Endothelial cell of umbilical vein (primary cell): Measurements from ENCODE around the gene SMC3. TPM values are rescaled to one million over a fixed set of nuclear protein-coding genes. Genes with fewer than 3 reads are reported as not detected.

ENCODE experiments used
- BruUV-seq: library from RNA; stranded (reverse); fragments of 400-500 nt; replicated peaks from 2 replicates; lab custom pipeline; 2021; lab: Mats Ljungman, UMichigan
- CTCF ChIA-PET: fragments of 300-600, 350-600 bp; sonication (Branson Sonifier 250); formaldehyde crosslinking; loops from one replicate; lab custom pipeline; 2021; ENCODE audit warnings: antibody characterized with exemption, inconsistent platforms; lab: Charles Lee
- POLR2A ChIA-PET: fragments of 300-600, 350-600 bp; sonication (Branson Sonifier 250); formaldehyde crosslinking; loops from one replicate; lab custom pipeline; 2021; ENCODE audit warnings: antibody characterized with exemption, inconsistent platforms; lab: Charles Lee
- DNase-seq: peaks from one replicate; pipeline ENCODE4 v3.0.0-alpha.2; 2011; ENCODE audit warnings: low read depth, low spot score
- FAIRE-seq: peaks from 2 replicates; lab custom pipeline; 2011; peaks lifted over from hg19 to GRCh38; lab: Jason Lieb, UNC
- H2AFZ ChIP-seq: 2 replicates; pipeline ENCODE4 v1.6.0; 2012; ENCODE audit warnings: low read depth, low read length, control low read depth, inconsistent platforms
- H3K27ac ChIP-seq: 2 replicates; pipeline ENCODE4 v1.5.1; 2011; ENCODE audit warnings: low read depth, mild to moderate bottlenecking, control low read depth, low read length, moderate library complexity; ENCODE audit not compliant: insufficient read depth
- H3K27me3 ChIP-seq, 2 experiments: 2 replicates each; pipeline versions ENCODE4 v1.6.0 to v1.6.1; 2011; ENCODE audit warnings: low read length in 2 of 2, mixed read lengths in 1 of 2; ENCODE audit not compliant: control insufficient read depth in 2 of 2, insufficient read depth in 2 of 2
- H3K36me3 ChIP-seq, 2 experiments: 2 replicates in 1 of 2; 3 replicates in 1 of 2; pipeline ENCODE4 v1.5.1; 2011; ENCODE audit warnings: low read length in 2 of 2, mild to moderate bottlenecking in 1 of 2, moderate library complexity in 1 of 2; ENCODE audit not compliant: control insufficient read depth in 2 of 2, insufficient read depth in 2 of 2; ENCODE audit errors: extremely low read depth in 1 of 2
- H3K4me1 ChIP-seq: 3 replicates; pipeline ENCODE4 v1.5.1; 2011; ENCODE audit warnings: mild to moderate bottlenecking, low read length; ENCODE audit not compliant: control insufficient read depth, insufficient read depth; ENCODE audit errors: extremely low read depth
- H3K4me2 ChIP-seq: 2 replicates; pipeline ENCODE4 v1.6.1; 2011; ENCODE audit warnings: low read length, control low read depth, mixed read lengths; ENCODE audit not compliant: insufficient read depth
- H3K4me3 ChIP-seq, 3 experiments: fragments of 200-600 bp in 1 of 3; sonication (generic), shearing (Covaris generic) in 1 of 3; replicated peaks in 1 of 3; 2 replicates each; pipeline ENCODE4 v1.5.1; 2011 to 2016; ENCODE audit warnings: control low read depth in 3 of 3, low read length in 3 of 3, mild to moderate bottlenecking in 2 of 3, inconsistent platforms in 1 of 3, low read depth in 1 of 3, moderate library complexity in 1 of 3; ENCODE audit not compliant: insufficient read depth in 1 of 3
- H3K79me2 ChIP-seq: 2 replicates; pipeline ENCODE4 v1.6.0; 2012; ENCODE audit warnings: low read length, inconsistent platforms; ENCODE audit not compliant: control insufficient read depth, insufficient read depth
- H3K9ac ChIP-seq: replicated peaks from 2 replicates; pipeline ENCODE3; 2011; ENCODE audit warnings: low read length, control low read depth; ENCODE audit not compliant: insufficient read depth; ENCODE audit errors: extremely low read depth
- H3K9me1 ChIP-seq: replicated peaks from 3 replicates; pipeline ENCODE4 v1.6.0; 2011; ENCODE audit warnings: mild to moderate bottlenecking, low read length; ENCODE audit not compliant: control insufficient read depth, insufficient read depth; ENCODE audit errors: extremely low read depth
- H3K9me3 ChIP-seq: replicated peaks from 2 replicates; pipeline ENCODE4 v1.5.1; 2012; ENCODE audit warnings: low read length, inconsistent platforms; ENCODE audit not compliant: control insufficient read depth, insufficient read depth
- H4K20me1 ChIP-seq: replicated peaks from 2 replicates; pipeline ENCODE3; 2011; ENCODE audit warnings: mild to moderate bottlenecking, low read length; ENCODE audit not compliant: control insufficient read depth, insufficient read depth; ENCODE audit errors: extremely low read depth
- EZH2 ChIP-seq: IDR thresholded peaks from 2 replicates; pipeline ENCODE4 v1.6.1; 2012; ENCODE audit warnings: borderline replicate concordance, low read depth, mild to moderate bottlenecking, moderate library complexity, low read length, inconsistent platforms; ENCODE audit not compliant: severe bottlenecking
- FOS ChIP-seq: IDR thresholded peaks from 2 replicates; pipeline ENCODE4 v1.6.1; 2011; ENCODE audit warnings: mild to moderate bottlenecking, low read length, moderate library complexity, borderline replicate concordance; ENCODE audit not compliant: insufficient read depth
- GATA2 ChIP-seq: IDR thresholded peaks from 2 replicates; pipeline ENCODE4 v1.7.0; 2011; ENCODE audit warnings: low read depth, mild to moderate bottlenecking, moderate library complexity, mixed read lengths, low read length; ENCODE audit not compliant: insufficient read length, insufficient read depth
- JUN ChIP-seq: IDR thresholded peaks from 2 replicates; pipeline ENCODE4 v1.6.1; 2011; ENCODE audit warnings: borderline replicate concordance, low read depth; ENCODE audit not compliant: insufficient read length, insufficient read depth
- MYC ChIP-seq: IDR thresholded peaks from one replicate; pipeline ENCODE4 v1.6.1; 2011; ENCODE audit warnings: mild to moderate bottlenecking, low read depth, low read length
- POLR2A ChIP-seq: IDR thresholded peaks from 2 replicates; pipeline ENCODE4 v1.6.1; 2012; ENCODE audit warnings: low read depth, mild to moderate bottlenecking, control low read depth, low read length
- POLR2AphosphoS5 ChIP-seq: IDR thresholded peaks from 2 replicates; pipeline ENCODE4 v1.6.1; 2012; ENCODE audit warnings: low read depth, mild to moderate bottlenecking, control low read depth, low read length, moderate library complexity; ENCODE audit not compliant: insufficient read depth
- dilution Hi-C: fragments of 300-500 bp; cut with MboI; formaldehyde crosslinking; loops from one replicate; pipeline ENCODE4 v1.15.0; 2019; ENCODE audit warnings: low sequenced_read_pairs; ENCODE audit not compliant: extremely low pct_ligation_motif_present
- intact Hi-C: fragments of 100-400 bp; cut with micrococcal nuclease; formaldehyde crosslinking; loops from one replicate; pipeline ENCODE4 v1.10.0; 2022
- polyA plus RNA-seq, 4 experiments: library from polyadenylated mRNA; depleted of rRNA in 3 of 4; stranded (reverse) in 3 of 4; unstranded in 1 of 4; fragments of >200 nt; gene quantifications; 2 replicates each; pipeline versions ENCODE4 v1.2.1 to v1.2.3, GENCODE V29; 2011 to 2012; ENCODE audit warnings: missing spikeins in 1 of 4
- total RNA-seq: library from RNA; stranded (reverse); gene quantifications from 2 replicates; pipeline ENCODE4 v1.2.3, GENCODE V29; 2021
- TF ChIP-seq, protein P1 (sequence below), 2 donors: IDR thresholded peaks; 1 replicate in 1 of 2; 2 replicates in 1 of 2; pipeline ENCODE4 v1.5.1; 2011; ENCODE audit warnings: low read length in 2 of 2, mild to moderate bottlenecking in 2 of 2, moderate library complexity in 2 of 2, control low read depth in 1 of 2, inconsistent platforms in 1 of 2, low read depth in 1 of 2; ENCODE audit not compliant: insufficient read depth in 1 of 2; ENCODE audit errors: extremely low read depth in 1 of 2
- TF ChIP-seq, protein P2 (sequence below): IDR thresholded peaks from 2 replicates; pipeline ENCODE4 v1.6.1; 2011; ENCODE audit not compliant: insufficient read depth, insufficient read length

Gene SMC3
- total and polyA plus RNA-seq, 2 donors (not counting 3 experiments of a cell fraction or from before 2014, with no cell fraction given) = 5.5 to 44.2 TPM

DNA sequence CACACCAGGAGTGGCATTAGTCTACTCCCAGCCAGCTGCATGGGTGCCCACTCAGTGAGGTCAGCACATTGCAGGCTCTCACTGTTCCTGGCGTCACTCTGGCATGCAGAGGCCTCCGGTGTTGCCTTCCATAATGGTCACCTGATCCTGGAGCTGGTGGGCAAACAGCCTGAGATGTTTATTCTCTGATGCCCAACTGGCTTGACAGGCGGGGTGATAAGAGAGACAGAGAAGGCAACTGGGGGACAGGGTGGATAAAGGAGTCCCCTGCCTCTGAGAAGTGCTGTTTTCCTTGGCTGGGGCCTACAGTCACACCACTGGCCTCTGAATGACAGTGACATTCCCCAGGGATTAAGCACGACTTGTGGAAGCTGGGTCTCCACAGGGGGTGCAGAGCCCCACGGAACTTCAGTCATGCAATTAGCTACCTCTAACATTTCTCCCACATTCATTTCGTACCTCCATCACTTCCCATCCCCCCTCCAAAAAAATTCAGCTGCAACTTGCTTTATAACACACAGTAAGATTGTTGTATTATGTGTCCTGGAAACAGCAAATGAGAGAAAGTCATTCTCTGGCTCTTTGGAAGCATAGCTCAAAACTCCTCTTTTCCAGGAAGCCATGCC is 69.5 kb downstream of the SMC3 start:
- H3K9ac ChIP-seq = no peak overlapping the region
- no peaks in the 10 kb centered on the region for H3K4me1 ChIP-seq
- peaks cover 20 to 26% of the 10 kb centered on the region in 2 experiments for H3K27me3 ChIP-seq
- no TSS peak for BruUV-seq
- FAIRE-seq = no peak
- H3K27ac ChIP-seq = no peak overlapping the region
- no peak overlapping the region for H3K4me3 ChIP-seq
- intact Hi-C loops (no loop called here), dilution Hi-C loops (no loop called here)
- no peaks in the 10 kb centered on the region for H3K36me3 ChIP-seq
- no peak for TF ChIP-seq JUN
- TF ChIP-seq, protein P1, sequence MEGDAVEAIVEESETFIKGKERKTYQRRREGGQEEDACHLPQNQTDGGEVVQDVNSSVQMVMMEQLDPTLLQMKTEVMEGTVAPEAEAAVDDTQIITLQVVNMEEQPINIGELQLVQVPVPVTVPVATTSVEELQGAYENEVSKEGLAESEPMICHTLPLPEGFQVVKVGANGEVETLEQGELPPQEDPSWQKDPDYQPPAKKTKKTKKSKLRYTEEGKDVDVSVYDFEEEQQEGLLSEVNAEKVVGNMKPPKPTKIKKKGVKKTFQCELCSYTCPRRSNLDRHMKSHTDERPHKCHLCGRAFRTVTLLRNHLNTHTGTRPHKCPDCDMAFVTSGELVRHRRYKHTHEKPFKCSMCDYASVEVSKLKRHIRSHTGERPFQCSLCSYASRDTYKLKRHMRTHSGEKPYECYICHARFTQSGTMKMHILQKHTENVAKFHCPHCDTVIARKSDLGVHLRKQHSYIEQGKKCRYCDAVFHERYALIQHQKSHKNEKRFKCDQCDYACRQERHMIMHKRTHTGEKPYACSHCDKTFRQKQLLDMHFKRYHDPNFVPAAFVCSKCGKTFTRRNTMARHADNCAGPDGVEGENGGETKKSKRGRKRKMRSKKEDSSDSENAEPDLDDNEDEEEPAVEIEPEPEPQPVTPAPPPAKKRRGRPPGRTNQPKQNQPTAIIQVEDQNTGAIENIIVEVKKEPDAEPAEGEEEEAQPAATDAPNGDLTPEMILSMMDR (IDR thresholded peaks at IDR 0.05; ENCODE audit: extremely low read depth in 1 of 2, insufficient read depth in 1 of 2, low read depth in 1 of 2, low read length in 2 of 2) = no peak
- TF ChIP-seq GATA2 = no peak
- no peak for TF ChIP-seq EZH2
- TF ChIP-seq POLR2A = no peak
- TF ChIP-seq MYC = no peak
- no peak for TF ChIP-seq POLR2AphosphoS5
- no peak for TF ChIP-seq FOS
- TF ChIP-seq, protein P2, sequence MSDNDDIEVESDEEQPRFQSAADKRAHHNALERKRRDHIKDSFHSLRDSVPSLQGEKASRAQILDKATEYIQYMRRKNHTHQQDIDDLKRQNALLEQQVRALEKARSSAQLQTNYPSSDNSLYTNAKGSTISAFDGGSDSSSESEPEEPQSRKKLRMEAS = no peak
- CTCF ChIA-PET = interaction anchor here (1.4 kb wide), 1 partner anchor 34 kb away, joined by 3 read pairs; no protein-coding TSS in a partner anchor
- H2AFZ ChIP-seq = no peak overlapping the region
- H4K20me1 ChIP-seq = no peaks in the 10 kb centered on the region
- no peak for DNase-seq
- no peaks in the 10 kb centered on the region for H3K9me3 ChIP-seq
- no peaks in the 10 kb centered on the region for H3K79me2 ChIP-seq
- H3K4me2 ChIP-seq = no peak overlapping the region
- POLR2A ChIA-PET = no interaction called here
- no peaks in the 10 kb centered on the region for H3K9me1 ChIP-seq
